Ishikawa (cell line): Measurements from ENCODE around the gene GABRB1.

Source experiments
- CEBPB ChIP-seq: IDR thresholded peaks from 2 replicates; pipeline ENCODE4 v1.6.1; 2012
- CREB1 ChIP-seq: IDR thresholded peaks from 2 replicates; pipeline ENCODE4 v1.6.1; 2012; ENCODE audit warnings: low read depth
- EGR1 ChIP-seq: IDR thresholded peaks from 2 replicates; pipeline ENCODE4 v1.6.1; 2012
- EP300 ChIP-seq: IDR thresholded peaks from 2 replicates; pipeline ENCODE4 v1.6.1; 2012; ENCODE audit warnings: borderline replicate concordance
- FOXM1 ChIP-seq: IDR thresholded peaks from 2 replicates; pipeline ENCODE4 v1.6.1; 2012; ENCODE audit warnings: low read depth, borderline replicate concordance
- NFIC ChIP-seq: IDR thresholded peaks from 2 replicates; pipeline ENCODE4 v1.6.1; 2012
- RAD21 ChIP-seq: IDR thresholded peaks from 2 replicates; pipeline ENCODE4 v1.6.1; 2012; ENCODE audit warnings: low read depth
- TAF1 ChIP-seq: IDR thresholded peaks from 2 replicates; pipeline ENCODE4 v1.6.1; 2012; ENCODE audit warnings: low read depth, mild to moderate bottlenecking
- TCF12 ChIP-seq: IDR thresholded peaks from 2 replicates; pipeline ENCODE4 v1.6.1; 2012; ENCODE audit warnings: low read depth
- TEAD4 ChIP-seq: IDR thresholded peaks from 2 replicates; pipeline ENCODE4 v1.6.1; 2012
- YY1 ChIP-seq: IDR thresholded peaks from 2 replicates; pipeline ENCODE4 v1.6.1; 2012; ENCODE audit warnings: low read depth
- ZBTB7A ChIP-seq: IDR thresholded peaks from 2 replicates; pipeline ENCODE4 v1.6.1; 2012; ENCODE audit warnings: low read depth
- TF ChIP-seq, protein P1 (sequence below): IDR thresholded peaks from 2 replicates; pipeline ENCODE4 v1.6.1; 2012
- TF ChIP-seq, protein P2 (sequence below): IDR thresholded peaks from 2 replicates; pipeline ENCODE4 v1.6.1; 2012; ENCODE audit warnings: low read depth, mild to moderate bottlenecking
- TF ChIP-seq, protein P3 (sequence below): IDR thresholded peaks from 2 replicates; pipeline ENCODE4 v1.6.1; 2012

The GABRB1 gene

DNA sequence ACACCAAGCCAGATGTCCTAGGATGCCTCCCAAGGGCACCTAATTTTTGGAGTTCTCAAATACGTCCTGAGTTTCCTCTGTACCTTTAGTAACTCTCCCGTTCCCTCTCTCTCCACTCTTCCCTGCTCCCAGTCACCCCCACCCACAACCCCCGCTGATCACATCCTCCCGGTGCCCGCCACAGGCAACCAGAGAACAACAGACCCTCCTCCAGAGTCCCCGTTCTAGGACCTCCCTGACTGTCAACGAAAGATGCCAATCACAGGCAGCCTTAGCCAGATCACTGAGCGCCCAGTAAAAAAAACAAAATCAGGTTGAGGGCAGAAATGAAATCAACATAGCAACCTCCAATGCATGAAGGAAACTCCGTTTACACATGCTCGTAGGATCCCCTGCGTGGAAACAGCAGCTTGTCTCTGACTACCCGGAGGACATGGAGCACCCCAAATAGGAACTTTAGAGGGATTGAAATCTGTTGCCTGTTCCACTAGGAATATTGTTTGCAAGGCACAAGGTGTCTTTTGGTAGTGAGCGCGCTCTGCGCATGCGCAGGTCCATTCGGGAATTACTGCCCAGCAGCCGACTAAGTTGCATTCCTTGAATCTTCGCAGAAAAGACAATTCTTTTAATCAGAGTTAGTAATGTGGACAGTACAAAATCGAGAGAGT is at the start of gene GABRB1:
GABRB1 (plus strand) TSS at position 557 of the 668 bp plus-strand sequence.
- no peak for TF ChIP-seq CEBPB
- no peak for TF ChIP-seq CREB1
- no peak for TF ChIP-seq YY1
- TF ChIP-seq EP300: no peak
- no peak for TF ChIP-seq TEAD4
- TF ChIP-seq EGR1: no peak
- TF ChIP-seq NFIC: no peak
- no peak for TF ChIP-seq FOXM1
- TF ChIP-seq TCF12: no peak

DNA sequence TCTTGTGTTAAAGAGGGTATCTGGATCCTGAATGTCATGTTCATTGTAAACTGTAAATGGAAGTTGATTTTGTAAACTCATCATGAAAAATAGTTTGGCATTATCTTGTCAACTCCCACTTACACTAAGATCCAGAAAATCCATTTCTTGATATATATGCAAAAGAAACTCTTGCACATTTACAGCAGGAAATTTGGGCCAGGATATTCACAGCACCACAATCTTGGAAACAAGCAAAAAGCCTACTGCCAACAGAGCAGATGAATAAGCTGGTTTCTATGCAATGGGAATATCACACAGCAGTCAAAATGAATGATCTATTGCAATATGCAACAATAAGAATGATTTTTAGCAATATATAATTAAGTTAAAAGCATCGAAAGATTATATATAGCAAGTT is 46.6 kb upstream of the GABRB1 start:
- no peak for TF ChIP-seq YY1
- no peak for TF ChIP-seq FOXM1
- TF ChIP-seq CEBPB: no peak
- no peak for TF ChIP-seq ZBTB7A
- no peak for TF ChIP-seq EGR1
- TF ChIP-seq NFIC: no peak
- no peak for TF ChIP-seq RAD21
- TF ChIP-seq, protein P1, sequence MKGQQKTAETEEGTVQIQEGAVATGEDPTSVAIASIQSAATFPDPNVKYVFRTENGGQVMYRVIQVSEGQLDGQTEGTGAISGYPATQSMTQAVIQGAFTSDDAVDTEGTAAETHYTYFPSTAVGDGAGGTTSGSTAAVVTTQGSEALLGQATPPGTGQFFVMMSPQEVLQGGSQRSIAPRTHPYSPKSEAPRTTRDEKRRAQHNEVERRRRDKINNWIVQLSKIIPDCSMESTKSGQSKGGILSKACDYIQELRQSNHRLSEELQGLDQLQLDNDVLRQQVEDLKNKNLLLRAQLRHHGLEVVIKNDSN: no peak

DNA sequence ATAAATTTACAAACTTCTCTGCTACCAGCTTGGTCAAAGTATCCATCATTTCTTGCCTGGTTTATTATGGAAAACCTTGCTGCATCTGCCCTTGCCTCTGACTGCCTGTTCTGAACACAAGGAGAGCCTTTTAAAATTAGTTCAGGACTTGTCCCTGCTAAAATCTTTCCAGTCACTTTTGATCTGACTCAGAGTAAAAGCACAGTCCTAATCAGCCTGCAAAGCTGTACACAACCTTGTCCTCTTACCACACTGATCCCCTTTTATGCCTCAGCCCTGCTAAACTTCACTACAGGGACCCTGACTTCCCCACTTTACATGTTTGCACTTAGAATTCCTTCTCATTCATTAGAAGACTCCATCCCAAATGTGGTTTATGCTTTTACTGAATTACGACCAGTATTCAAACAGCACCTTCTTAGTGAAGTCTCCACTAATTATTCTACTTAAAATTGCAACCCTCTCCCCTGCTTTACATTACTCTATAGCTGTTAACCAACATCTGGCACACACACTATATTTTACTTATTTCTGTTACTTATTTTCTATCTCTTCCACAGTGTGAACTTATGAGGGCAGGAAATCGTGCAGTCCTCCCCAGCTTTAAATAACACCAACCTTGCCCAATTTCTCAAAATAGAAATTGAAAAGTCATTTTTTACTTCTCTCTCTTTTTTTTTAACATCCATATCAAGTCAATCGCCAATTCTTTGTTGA is 44.3 kb upstream of the GABRB1 start:
- TF ChIP-seq EP300 (no peak), CEBPB (no peak), TAF1 (no peak), EGR1 (no peak)
- TF ChIP-seq, protein P1: no peak

DNA sequence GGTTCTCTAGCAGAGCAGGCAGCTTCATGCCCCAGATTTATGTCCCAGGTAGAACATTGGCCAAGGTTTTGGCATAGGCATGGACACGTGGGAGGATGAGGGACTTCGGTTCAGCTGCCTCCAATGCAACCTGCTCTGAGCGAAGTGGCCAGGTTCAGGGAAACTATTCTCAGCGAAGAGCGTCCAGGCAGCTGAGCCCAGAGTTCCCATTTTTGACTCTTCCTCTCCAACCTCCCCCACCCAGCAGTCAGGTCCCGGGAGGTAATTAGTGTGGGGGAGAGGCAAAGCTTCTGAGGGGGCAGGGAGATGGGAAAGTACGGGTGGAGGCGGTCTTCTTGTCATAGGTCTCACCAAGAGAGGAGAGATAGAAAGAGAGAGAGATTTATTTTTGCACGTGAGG is 39.0 kb upstream of the GABRB1 start:
- TF ChIP-seq RAD21: no peak
- TF ChIP-seq TEAD4: no peak
- TF ChIP-seq, protein P2, sequence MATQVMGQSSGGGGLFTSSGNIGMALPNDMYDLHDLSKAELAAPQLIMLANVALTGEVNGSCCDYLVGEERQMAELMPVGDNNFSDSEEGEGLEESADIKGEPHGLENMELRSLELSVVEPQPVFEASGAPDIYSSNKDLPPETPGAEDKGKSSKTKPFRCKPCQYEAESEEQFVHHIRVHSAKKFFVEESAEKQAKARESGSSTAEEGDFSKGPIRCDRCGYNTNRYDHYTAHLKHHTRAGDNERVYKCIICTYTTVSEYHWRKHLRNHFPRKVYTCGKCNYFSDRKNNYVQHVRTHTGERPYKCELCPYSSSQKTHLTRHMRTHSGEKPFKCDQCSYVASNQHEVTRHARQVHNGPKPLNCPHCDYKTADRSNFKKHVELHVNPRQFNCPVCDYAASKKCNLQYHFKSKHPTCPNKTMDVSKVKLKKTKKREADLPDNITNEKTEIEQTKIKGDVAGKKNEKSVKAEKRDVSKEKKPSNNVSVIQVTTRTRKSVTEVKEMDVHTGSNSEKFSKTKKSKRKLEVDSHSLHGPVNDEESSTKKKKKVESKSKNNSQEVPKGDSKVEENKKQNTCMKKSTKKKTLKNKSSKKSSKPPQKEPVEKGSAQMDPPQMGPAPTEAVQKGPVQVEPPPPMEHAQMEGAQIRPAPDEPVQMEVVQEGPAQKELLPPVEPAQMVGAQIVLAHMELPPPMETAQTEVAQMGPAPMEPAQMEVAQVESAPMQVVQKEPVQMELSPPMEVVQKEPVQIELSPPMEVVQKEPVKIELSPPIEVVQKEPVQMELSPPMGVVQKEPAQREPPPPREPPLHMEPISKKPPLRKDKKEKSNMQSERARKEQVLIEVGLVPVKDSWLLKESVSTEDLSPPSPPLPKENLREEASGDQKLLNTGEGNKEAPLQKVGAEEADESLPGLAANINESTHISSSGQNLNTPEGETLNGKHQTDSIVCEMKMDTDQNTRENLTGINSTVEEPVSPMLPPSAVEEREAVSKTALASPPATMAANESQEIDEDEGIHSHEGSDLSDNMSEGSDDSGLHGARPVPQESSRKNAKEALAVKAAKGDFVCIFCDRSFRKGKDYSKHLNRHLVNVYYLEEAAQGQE: no peak
- TF ChIP-seq NFIC: no peak
- TF ChIP-seq YY1: no peak
- TF ChIP-seq ZBTB7A: no peak
- TF ChIP-seq, protein P3, sequence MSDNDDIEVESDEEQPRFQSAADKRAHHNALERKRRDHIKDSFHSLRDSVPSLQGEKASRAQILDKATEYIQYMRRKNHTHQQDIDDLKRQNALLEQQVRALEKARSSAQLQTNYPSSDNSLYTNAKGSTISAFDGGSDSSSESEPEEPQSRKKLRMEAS: no peak
- TF ChIP-seq, protein P1: no peak
- no peak for TF ChIP-seq TAF1
- TF ChIP-seq CEBPB: no peak
- no peak for TF ChIP-seq CREB1
- no peak for TF ChIP-seq EP300
- no peak for TF ChIP-seq TCF12
- no peak for TF ChIP-seq EGR1

DNA sequence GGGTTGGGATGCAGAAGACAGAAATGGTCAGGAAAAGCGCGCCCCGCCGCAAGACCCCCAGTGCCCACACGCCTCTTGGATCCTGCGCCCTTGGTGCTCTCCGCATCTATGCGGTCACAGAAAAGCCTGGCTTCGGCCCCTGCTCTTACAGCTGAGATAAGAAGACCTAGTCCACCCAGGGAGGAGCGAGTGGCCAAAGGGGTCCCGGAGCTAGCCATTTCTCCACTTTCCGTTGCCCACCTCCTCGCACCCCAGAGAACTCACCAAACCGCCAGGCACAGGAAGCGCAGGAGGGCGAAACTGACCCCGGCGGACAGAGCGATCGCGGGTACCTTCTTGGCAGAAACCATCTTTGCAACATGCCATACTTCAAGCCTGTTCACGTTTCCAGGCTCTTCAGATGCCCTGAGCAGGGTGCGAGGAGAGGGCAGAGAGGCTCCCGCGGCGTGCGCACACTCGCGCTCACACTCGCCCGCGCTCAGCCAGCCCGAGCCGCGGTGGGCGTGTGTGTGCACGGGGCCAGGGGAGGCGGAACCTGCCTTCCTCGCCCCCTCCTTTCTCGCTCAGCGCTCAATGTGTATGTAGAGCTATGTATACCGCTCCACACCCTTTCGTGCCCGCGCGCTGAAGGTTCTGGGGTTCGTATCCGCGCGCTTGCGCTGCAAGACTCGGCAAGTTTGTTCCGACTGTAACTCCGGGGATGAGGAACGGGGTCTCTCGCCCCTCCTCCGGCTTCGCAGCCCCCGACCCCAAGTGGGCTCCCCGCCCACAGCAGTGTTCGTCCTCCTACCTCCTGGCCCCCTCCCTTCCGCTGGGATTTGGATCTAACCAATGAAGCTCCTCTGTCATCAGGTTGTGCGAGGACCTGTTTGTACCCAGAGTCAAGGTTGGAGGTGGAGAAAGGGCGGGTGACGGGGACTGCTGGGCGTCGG is 38.0 kb upstream of the GABRB1 start, which contains the start of gene GABRA4:
GABRA4 (minus strand) TSS at position 507 of the 932 bp plus-strand sequence; CDS start at position 350, 157 bp downstream.
- no peak for TF ChIP-seq EGR1
- TF ChIP-seq ZBTB7A: no peak
- TF ChIP-seq, protein P1: no peak

DNA sequence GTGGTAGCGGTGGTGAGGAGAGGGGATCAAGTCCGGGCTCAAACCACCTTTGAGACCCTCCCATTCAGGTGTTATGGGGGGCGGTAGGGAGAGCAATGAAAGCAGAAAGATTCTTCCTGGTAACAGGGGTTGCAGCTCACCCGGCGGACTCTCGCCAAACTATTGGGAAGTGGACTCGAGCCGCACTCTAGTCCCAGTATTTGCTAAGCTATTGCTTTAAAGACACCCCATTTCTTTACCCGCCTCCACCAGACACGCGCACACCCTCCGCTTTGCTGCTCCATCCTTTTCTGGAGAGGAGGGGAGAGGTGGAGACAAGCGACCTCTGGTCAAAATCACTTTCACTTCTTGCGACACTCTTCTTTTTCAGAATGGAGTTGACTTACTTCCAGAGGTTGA is 37.4 kb upstream of the GABRB1 start:
- TF ChIP-seq, protein P1: no peak
- TF ChIP-seq YY1 (no peak), CREB1 (no peak), NFIC (no peak), TEAD4 (no peak), FOXM1 (no peak), EGR1 (no peak), ZBTB7A (no peak), TAF1 (no peak), EP300 (no peak), RAD21 (no peak), TCF12 (no peak), CEBPB (no peak)
- TF ChIP-seq, protein P3: no peak
- TF ChIP-seq, protein P2: no peak
